ENCODE data around the gene UBE2H. TPM values are rescaled to one million over a fixed set of nuclear protein-coding genes. Genes with fewer than 3 reads are reported as not detected.

UBE2H gene
- polyA plus RNA-seq, 4 donors = 15.0 to 38.8 (median 18.6) TPM

- peaks cover 0 to 13% (median 1%) of the 10 kb centered on the region in 3 donors for H3K4me1 ChIP-seq (ENCODE audit: control insufficient read depth in 3 of 3, insufficient read depth in 2 of 3, low read depth in 1 of 3, low read length in 2 of 3)
- no peak overlapping the region for H3K4me3 ChIP-seq (ENCODE audit: low read depth in 1 of 3, low read length in 3 of 3)
- no peak for FAIRE-seq
- 88 to 93% (median 90%) methylated on average over 8 of the region's 8 CpGs for WGBS, 3 donors
- H3K36me3 ChIP-seq (ENCODE audit: control insufficient read depth in 3 of 3, insufficient read depth in 2 of 3, low read depth in 1 of 3, low read length in 3 of 3) = no peaks in the 10 kb centered on the region
- no peak overlapping the region for H3K27ac ChIP-seq (ENCODE audit: low read depth in 1 of 3, low read length in 2 of 3)
- no peaks in the 10 kb centered on the region for H3K27me3 ChIP-seq (ENCODE audit: control insufficient read depth in 3 of 3, insufficient read depth in 3 of 3, low read length in 3 of 3)
- H3K9me3 ChIP-seq (ENCODE audit: control insufficient read depth in 2 of 2, insufficient read depth in 1 of 2, low read depth in 1 of 2, low read length in 1 of 2) = no peaks in the 10 kb centered on the region
- no peak for DNase-seq
Observed at GRCh38 chr7:129955993-129956543, 3.3 kb upstream of the UBE2H start.

GRCh38 chr7:129952086-129952652 is 591 bp downstream of the UBE2H start:
- H3K9me3 ChIP-seq (ENCODE audit: control insufficient read depth in 2 of 2, insufficient read depth in 1 of 2, low read depth in 1 of 2, low read length in 1 of 2) = no peaks in the 10 kb centered on the region
- peak overlapping the region; percentile 94 to 100 (median 96) for H3K27ac ChIP-seq (ENCODE audit: low read depth in 1 of 3, low read length in 2 of 3)
- DNase-seq (peak; percentile 67 to 78), FAIRE-seq (no peak)
- peaks cover 5 to 21% (median 8%) of the 10 kb centered on the region in 3 donors for H3K4me1 ChIP-seq (ENCODE audit: control insufficient read depth in 3 of 3, insufficient read depth in 2 of 3, low read depth in 1 of 3, low read length in 2 of 3)
- H3K4me3 ChIP-seq (ENCODE audit: low read depth in 1 of 3, low read length in 3 of 3) = peak overlapping the region; percentile 95 to 98 (median 97)
- no peaks in the 10 kb centered on the region for H3K27me3 ChIP-seq (ENCODE audit: control insufficient read depth in 3 of 3, insufficient read depth in 3 of 3, low read length in 3 of 3)
- peaks cover 0 to 8% (median 0%) of the 10 kb centered on the region in 3 donors for H3K36me3 ChIP-seq (ENCODE audit: control insufficient read depth in 3 of 3, insufficient read depth in 2 of 3, low read depth in 1 of 3, low read length in 3 of 3)
- WGBS, 3 donors = 0 to 1% (median 0%) methylated on average over 24 to 43 of the region's 43 CpGs

- Histone ChIP-seq H3K4me3 (ENCODE audit: low read depth in 1 of 3, low read length in 3 of 3) (peak overlapping the region; percentile 95 to 98 (median 97)), H3K27ac (ENCODE audit: low read depth in 1 of 3, low read length in 2 of 3) (peak overlapping the region; percentile 94 to 100 (median 96)), H3K27me3 (ENCODE audit: control insufficient read depth in 3 of 3, insufficient read depth in 3 of 3, low read length in 3 of 3) (no peaks in the 10 kb centered on the region), H3K36me3 (ENCODE audit: control insufficient read depth in 3 of 3, insufficient read depth in 2 of 3, low read depth in 1 of 3, low read length in 3 of 3) (peaks cover 0 to 8% (median 0%) of the 10 kb centered on the region in 3 donors), H3K9me3 (ENCODE audit: control insufficient read depth in 2 of 2, insufficient read depth in 1 of 2, low read depth in 1 of 2, low read length in 1 of 2) (no peaks in the 10 kb centered on the region), H3K4me1 (ENCODE audit: control insufficient read depth in 3 of 3, insufficient read depth in 2 of 3, low read depth in 1 of 3, low read length in 2 of 3) (peaks cover 5 to 21% (median 8%) of the 10 kb centered on the region in 3 donors)
- DNase-seq (peak; percentile 37 to 55), FAIRE-seq (no peak)
- 0 to 1% (median 0%) methylated on average over 8 of the region's 8 CpGs for WGBS, 3 donors
Observed at GRCh38 chr7:129951226-129952085, 1.3 kb downstream of the UBE2H start.

- Histone ChIP-seq H3K27me3 (ENCODE audit: control insufficient read depth in 3 of 3, insufficient read depth in 3 of 3, low read length in 3 of 3) (no peaks in the 10 kb centered on the region), H3K9me3 (ENCODE audit: control insufficient read depth in 2 of 2, insufficient read depth in 1 of 2, low read depth in 1 of 2, low read length in 1 of 2) (no peaks in the 10 kb centered on the region), H3K4me3 (ENCODE audit: low read depth in 1 of 3, low read length in 3 of 3) (peak overlapping the region; percentile 22 to 97 (median 95)), H3K36me3 (ENCODE audit: control insufficient read depth in 3 of 3, insufficient read depth in 2 of 3, low read depth in 1 of 3, low read length in 3 of 3) (peaks cover 0 to 11% (median 0%) of the 10 kb centered on the region in 3 donors), H3K27ac (ENCODE audit: low read depth in 1 of 3, low read length in 2 of 3) (peak overlapping the region; percentile 92 to 96 (median 94)), H3K4me1 (ENCODE audit: control insufficient read depth in 3 of 3, insufficient read depth in 2 of 3, low read depth in 1 of 3, low read length in 2 of 3) (peaks cover 5 to 21% (median 8%) of the 10 kb centered on the region in 3 donors)
- DNase-seq = no peak
- 3 to 10% (median 6%) methylated on average over 1 of the region's 1 CpG for WGBS, 3 donors
- no peak for FAIRE-seq
Observed at GRCh38 chr7:129950933-129951225, 1.9 kb downstream of the UBE2H start.

- H3K36me3 ChIP-seq (ENCODE audit: control insufficient read depth in 3 of 3, insufficient read depth in 2 of 3, low read depth in 1 of 3, low read length in 3 of 3) = peaks cover 0 to 14% (median 0%) of the 10 kb centered on the region in 3 donors
- H3K27me3 ChIP-seq (ENCODE audit: control insufficient read depth in 3 of 3, insufficient read depth in 3 of 3, low read length in 3 of 3) = no peaks in the 10 kb centered on the region
- 3 to 6% (median 6%) methylated on average over 9 of the region's 9 CpGs for WGBS, 3 donors
- DNase-seq = peak in 1 of 2 donors; percentile 28
- FAIRE-seq = no peak
- H3K27ac ChIP-seq (ENCODE audit: low read depth in 1 of 3, low read length in 2 of 3) = peak overlapping the region; percentile 87 to 94 (median 92)
- H3K9me3 ChIP-seq (ENCODE audit: control insufficient read depth in 2 of 2, insufficient read depth in 1 of 2, low read depth in 1 of 2, low read length in 1 of 2) = no peaks in the 10 kb centered on the region
- peaks cover 5 to 21% (median 8%) of the 10 kb centered on the region in 3 donors for H3K4me1 ChIP-seq (ENCODE audit: control insufficient read depth in 3 of 3, insufficient read depth in 2 of 3, low read depth in 1 of 3, low read length in 2 of 3)
- H3K4me3 ChIP-seq (ENCODE audit: low read depth in 1 of 3, low read length in 3 of 3) = peak overlapping the region; percentile 22 to 97 (median 95)
Observed at GRCh38 chr7:129950191-129950932, 2.4 kb downstream of the UBE2H start.

GRCh38 chr7:129949292-129950133 is 3.2 kb downstream of the UBE2H start:
- 8 to 10% (median 10%) methylated on average over 10 of the region's 10 CpGs for WGBS, 3 donors
- no peak for FAIRE-seq
- Histone ChIP-seq H3K4me1 (ENCODE audit: control insufficient read depth in 3 of 3, insufficient read depth in 2 of 3, low read depth in 1 of 3, low read length in 2 of 3) (peaks cover 5 to 21% (median 8%) of the 10 kb centered on the region in 3 donors), H3K27ac (ENCODE audit: low read depth in 1 of 3, low read length in 2 of 3) (peak overlapping the region; percentile 87 to 94 (median 92)), H3K4me3 (ENCODE audit: low read depth in 1 of 3, low read length in 3 of 3) (peak overlapping the region; percentile 10 to 97 (median 95)), H3K36me3 (ENCODE audit: control insufficient read depth in 3 of 3, insufficient read depth in 2 of 3, low read depth in 1 of 3, low read length in 3 of 3) (peaks cover 0 to 15% (median 0%) of the 10 kb centered on the region in 3 donors), H3K27me3 (ENCODE audit: control insufficient read depth in 3 of 3, insufficient read depth in 3 of 3, low read length in 3 of 3) (no peaks in the 10 kb centered on the region), H3K9me3 (ENCODE audit: control insufficient read depth in 2 of 2, insufficient read depth in 1 of 2, low read depth in 1 of 2, low read length in 1 of 2) (no peaks in the 10 kb centered on the region)
- peak; percentile 78 to 81 for DNase-seq

GRCh38 chr7:129948877-129949291 is 3.9 kb downstream of the UBE2H start:
- DNase-seq = peak; percentile 87 to 93
- Histone ChIP-seq H3K27ac (ENCODE audit: low read depth in 1 of 3, low read length in 2 of 3) (peak overlapping the region; percentile 61 to 94 (median 92)), H3K36me3 (ENCODE audit: control insufficient read depth in 3 of 3, insufficient read depth in 2 of 3, low read depth in 1 of 3, low read length in 3 of 3) (peaks cover 0 to 20% (median 0%) of the 10 kb centered on the region in 3 donors), H3K27me3 (ENCODE audit: control insufficient read depth in 3 of 3, insufficient read depth in 3 of 3, low read length in 3 of 3) (no peaks in the 10 kb centered on the region), H3K4me1 (ENCODE audit: control insufficient read depth in 3 of 3, insufficient read depth in 2 of 3, low read depth in 1 of 3, low read length in 2 of 3) (peaks cover 5 to 21% (median 8%) of the 10 kb centered on the region in 3 donors), H3K4me3 (ENCODE audit: low read depth in 1 of 3, low read length in 3 of 3) (peak overlapping the region in 2 of 3 donors; percentile 18 to 95), H3K9me3 (ENCODE audit: control insufficient read depth in 2 of 2, insufficient read depth in 1 of 2, low read depth in 1 of 2, low read length in 1 of 2) (no peaks in the 10 kb centered on the region)
- 1% methylated on average over 10 of the region's 10 CpGs for whole genome bisulfite sequencing, 3 donors
- no peak for FAIRE-seq

All from small intestine (tissue), 7 donors.